Pancreas (tissue), 10 donors: ENCODE data around the gene JPH2. TPM values are rescaled to one million over a fixed set of nuclear protein-coding genes. Genes with fewer than 3 reads are reported as not detected.

Source experiments
- ATAC-seq, 4 donors: fragments of 200-7000 bp; cut with Tn5 transposase; one replicate each; pipeline versions ENCODE4 v1.8.0 to v1.9.1; 2020; ENCODE audit warnings: mild to moderate bottlenecking in 4 of 4, moderate library complexity in 4 of 4
- DNase-seq, 6 donors: peaks; one replicate each; pipeline ENCODE4 v3.0.0-alpha.2; 2020
- FAIRE-seq: peaks from 2 replicates; lab custom pipeline; 2012; peaks lifted over from hg19 to GRCh38; lab: Jason Lieb, UNC
- H3K27ac ChIP-seq, 4 donors: fragments of 200-600 bp; sonication (generic); 1 replicate in 3 of 4; 2 replicates in 1 of 4; pipeline versions ENCODE4 v1.5.0 to v1.8.0; 2020
- H3K27me3 ChIP-seq, 4 donors: fragments of 200-600 bp; one replicate each; pipeline ENCODE4 v1.8.0; 2021
- H3K36me3 ChIP-seq, 3 donors: fragments of 200-600 bp; sonication (generic) in 1 of 3; one replicate each; pipeline versions ENCODE4 v1.5.0 to v1.8.0; 2020 to 2021
- H3K4me1 ChIP-seq, 3 donors: fragments of 200-600 bp; one replicate each; pipeline ENCODE4 v1.8.0; 2021
- H3K4me3 ChIP-seq, 4 donors: fragments of 200-600 bp; sonication (generic) in 2 of 4; one replicate each; pipeline versions ENCODE4 v1.5.0 to v1.8.0; 2020 to 2021
- H3K9me3 ChIP-seq, 4 donors: fragments of 200-600 bp; one replicate each; pipeline ENCODE4 v1.8.0; 2021
- CTCF ChIP-seq, 4 donors: fragments of 200-600 bp; sonication (generic) in 3 of 4; IDR thresholded peaks; one replicate each; pipeline versions ENCODE4 v1.5.0 to v1.8.0; 2021; ENCODE audit warnings: antibody characterized with exemption in 4 of 4
- WGBS, 2 donors: extraction: QIAGEN DNeasy Blood & Tissue Kit; methylation state at CpG; one replicate each; pipeline ENCODE4 v1.1.7; 2013; 5-methylcytosine and 5-hydroxymethylcytosine counted together
- intact Hi-C, 3 donors: fragments of 100-400 bp; cut with DNase I; formaldehyde crosslinking; loops; one replicate each; pipeline versions ENCODE4 v1.11.1 to v1.14.2; 2022
- polyA plus RNA-seq, 2 donors: library from polyadenylated mRNA; stranded (reverse); fragments of 200-250 nt; gene quantifications; one replicate each; pipeline ENCODE4 v1.2.3, GENCODE V29; 2013
- total RNA-seq, 6 donors: library from RNA; stranded (reverse); fragmentation: NEBNext Ultra II Directional in 4 of 6; extraction: Animal tissue kit (Norgen Biotek cat#: 25700) in 4 of 6; gene quantifications; one replicate each; pipeline versions ENCODE4 v1.2.1 to v1.2.4, GENCODE V29; 2021 to 2023
- donor health status: healthy with polysubstance abuse.
- donor health status: DM: no; HTN: no; CAD: no; lungs with moderate emphysema.
- donor health status: DM: no; HTN: no; CAD: no.
- donor health status: control.
- donor health status: control.
- donor health status: Bipolar disorder and iron deficiency.
- donor health status: DM: yes; HTN: yes; CAD: no.
- donor health status: DM: no; HTN: no; CAD: no.
- donor health status: DM: no; HTN: no; CAD: no.
- donor health status: DM: yes; HTN: yes; CAD: no.

Gene JPH2
- total and polyA plus RNA-seq, 8 donors = 0.09 to 1.1 (median 0.30) TPM

GRCh38 chr20:44070139-44070900 lies 116.7 kb downstream of the JPH2 start:
- DNase-seq (no peak), FAIRE-seq (no peak), ATAC-seq (no peak)
- Histone ChIP-seq H3K9me3 (no peaks in the 10 kb centered on the region), H3K4me3 (no peak overlapping the region), H3K27ac (no peak overlapping the region), H3K36me3 (no peaks in the 10 kb centered on the region), H3K4me1 (no peaks in the 10 kb centered on the region), H3K27me3 (no peaks in the 10 kb centered on the region)
- WGBS, 2 donors = 49 to 67% methylated on average over 17 of the region's 17 CpGs
- intact Hi-C loops = loop anchor here in 2 of 3 donors (10.0 kb wide), 2 partner anchors 316 to 536 kb away; no protein-coding TSS in a partner anchor
- no peak for TF ChIP-seq CTCF (IDR thresholded peaks at IDR 0.05)

- ATAC-seq (peak in 1 of 4 donors; percentile 16), DNase-seq (no peak), FAIRE-seq (no peak)
- H3K9me3 ChIP-seq = no peaks in the 10 kb centered on the region
- no peak for TF ChIP-seq CTCF (IDR thresholded peaks at IDR 0.05)
- H3K36me3 ChIP-seq = no peaks in the 10 kb centered on the region
- no peaks in the 10 kb centered on the region for H3K27me3 ChIP-seq
- intact Hi-C loops = loop anchor here in 2 of 3 donors (10.0 kb wide), 2 partner anchors 315 to 535 kb away; no protein-coding TSS in a partner anchor
- H3K27ac ChIP-seq = no peak overlapping the region
- no peaks in the 10 kb centered on the region for H3K4me1 ChIP-seq
- no peak overlapping the region for H3K4me3 ChIP-seq
- 63 to 77% methylated on average over 26 of the region's 26 CpGs for WGBS, 2 donors
Observed at GRCh38 chr20:44069203-44070011, 117.6 kb downstream of the JPH2 start.

GRCh38 chr20:44068316-44069201 lies 118.4 kb downstream of the JPH2 start:
- intact Hi-C loops = no loop called here
- FAIRE-seq = no peak
- 63 to 75% methylated on average over 27 to 30 of the region's 30 CpGs for WGBS, 2 donors
- no peak for TF ChIP-seq CTCF (IDR thresholded peaks at IDR 0.05)
- no peak for DNase-seq
- Histone ChIP-seq H3K4me3 (no peak overlapping the region), H3K9me3 (no peaks in the 10 kb centered on the region), H3K4me1 (no peaks in the 10 kb centered on the region), H3K36me3 (no peaks in the 10 kb centered on the region), H3K27ac (no peak overlapping the region), H3K27me3 (no peaks in the 10 kb centered on the region)
- ATAC-seq = no peak

GRCh38 chr20:44067650-44068081 lies 119.3 kb downstream of the JPH2 start:
- no peaks in the 10 kb centered on the region for H3K27me3 ChIP-seq
- ATAC-seq (no peak), DNase-seq (no peak), FAIRE-seq (no peak)
- TF ChIP-seq CTCF (IDR thresholded peaks at IDR 0.05) = no peak
- no peaks in the 10 kb centered on the region for H3K4me1 ChIP-seq
- H3K4me3 ChIP-seq = no peak overlapping the region
- H3K27ac ChIP-seq = no peak overlapping the region
- H3K36me3 ChIP-seq = no peaks in the 10 kb centered on the region
- 77 to 82% methylated on average over 15 of the region's 15 CpGs for WGBS, 2 donors
- intact Hi-C loops = no loop called here
- H3K9me3 ChIP-seq = no peaks in the 10 kb centered on the region
